GM19452 (cell line): ENCODE results near the gene OSBPL8.
"Not testable (repeated sequence)": the region's sequence is repeated elsewhere in the genome, so short reads cannot be mapped to it uniquely, and the experiment has no call there.

ENCODE experiments used
- ATAC-seq: cut with Tn5 transposase; IDR thresholded peaks from one replicate; pipeline ENCODE4 v1.9.1; 2021; ENCODE audit not compliant: unreplicated experiment

OSBPL8 gene

DNA sequence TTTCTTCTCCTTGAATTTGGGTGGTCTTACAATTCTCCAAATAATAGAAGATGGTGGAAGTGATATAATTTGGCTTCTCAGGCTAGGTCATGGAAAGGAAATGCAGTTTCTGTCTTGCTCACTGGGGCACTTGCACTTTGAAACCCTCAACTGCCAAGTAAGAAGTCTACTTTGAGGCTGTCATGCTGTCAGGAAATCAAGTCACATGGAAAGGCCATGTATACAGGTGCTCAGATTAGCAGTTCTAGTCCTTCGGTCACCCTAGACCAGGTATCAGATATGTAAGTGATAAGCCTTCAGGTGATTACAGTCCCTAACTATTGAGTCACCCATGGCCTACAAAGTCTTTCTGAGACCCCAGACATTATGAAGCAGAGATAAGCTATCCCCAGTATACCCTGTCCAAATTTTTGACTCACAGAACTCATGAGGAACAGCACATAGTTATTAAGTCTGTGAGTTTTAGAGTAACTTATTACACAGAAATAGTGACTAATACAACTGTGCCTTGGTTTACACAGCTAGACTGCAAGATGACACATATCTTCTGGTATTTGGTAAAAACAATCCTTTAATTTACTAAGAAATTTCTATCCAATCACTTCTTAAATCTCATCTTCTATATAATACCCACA lies 185.1 kb downstream of the OSBPL8 start:
- ATAC-seq = no peak

DNA sequence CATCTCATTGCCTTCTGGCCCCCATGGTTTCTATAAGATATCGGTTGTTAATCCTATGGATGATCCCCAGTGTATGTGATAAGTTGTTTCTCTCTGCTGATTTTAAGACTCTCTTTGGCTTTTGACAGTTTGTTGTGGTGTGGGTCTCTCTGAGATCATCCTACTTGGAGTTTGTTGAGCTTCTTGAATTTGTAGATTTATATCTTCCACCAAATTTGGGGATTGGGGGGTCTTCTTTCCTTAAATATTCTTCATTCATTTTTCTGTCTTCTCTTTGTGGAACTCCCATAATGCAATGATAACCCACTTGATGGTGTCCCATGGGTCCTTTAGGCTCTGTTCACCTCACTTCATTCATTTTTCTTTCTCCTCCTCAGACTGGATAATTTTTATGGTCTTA lies 191.3 kb downstream of the OSBPL8 start:
- no peak for ATAC-seq

DNA sequence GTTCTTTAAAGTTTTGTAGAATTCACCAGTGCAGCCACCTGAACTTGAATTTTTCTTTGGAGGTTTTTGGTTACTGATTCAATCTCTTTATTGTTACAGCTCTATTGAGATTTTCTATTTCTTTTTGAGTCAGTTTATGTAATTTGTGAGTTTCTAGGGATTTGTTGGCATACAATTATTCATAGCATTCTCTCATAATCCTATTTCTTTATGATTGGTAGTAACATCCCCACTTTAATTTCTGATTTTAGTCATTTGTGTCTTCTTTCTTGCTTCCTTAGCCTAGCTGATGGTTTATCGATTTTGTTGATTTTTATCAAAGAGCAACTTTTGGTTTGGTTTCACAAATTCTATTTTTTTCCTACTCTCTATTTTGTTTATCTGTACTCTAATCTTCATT lies 193.4 kb downstream of the OSBPL8 start:
- no peak for ATAC-seq

DNA sequence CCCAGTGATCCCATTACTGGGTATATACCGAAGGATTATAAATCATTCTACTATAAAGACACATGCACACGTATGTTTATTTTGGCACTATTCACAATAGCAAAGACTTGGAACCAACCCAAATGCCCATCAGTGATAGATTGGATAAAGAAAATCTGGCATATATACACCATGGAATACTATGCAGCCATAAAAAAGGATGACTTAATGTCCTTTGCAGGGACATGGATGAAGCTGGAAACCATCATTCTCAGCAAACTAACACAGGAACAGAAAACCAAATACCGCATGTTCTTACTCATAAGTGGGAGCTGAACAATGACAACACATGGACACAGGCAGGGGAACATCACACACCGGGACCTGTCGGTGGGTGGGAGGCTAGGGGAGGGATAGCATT lies 195.4 kb downstream of the OSBPL8 start:
- ATAC-seq = not testable (repeated sequence)

DNA sequence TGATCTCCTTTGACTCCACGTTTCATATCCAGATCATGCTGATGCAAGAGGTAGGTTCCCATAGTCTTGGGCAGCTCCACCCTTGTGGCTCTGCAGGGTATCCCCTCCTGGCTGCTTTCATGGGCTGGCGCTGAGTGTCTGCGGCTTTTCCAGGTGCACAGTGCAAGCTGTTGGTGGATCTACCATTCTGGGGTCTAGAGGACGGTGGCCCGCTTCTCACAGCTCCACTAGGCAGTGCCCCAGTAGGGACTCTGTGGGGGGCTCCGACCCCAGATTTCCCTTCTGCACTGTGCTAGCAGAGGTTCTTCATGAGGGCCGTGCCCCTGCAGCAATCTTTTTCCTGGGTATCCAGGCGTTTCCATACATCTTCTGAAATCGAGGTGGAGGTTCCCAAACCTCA lies 199.3 kb downstream of the OSBPL8 start:
- ATAC-seq = no peak

DNA sequence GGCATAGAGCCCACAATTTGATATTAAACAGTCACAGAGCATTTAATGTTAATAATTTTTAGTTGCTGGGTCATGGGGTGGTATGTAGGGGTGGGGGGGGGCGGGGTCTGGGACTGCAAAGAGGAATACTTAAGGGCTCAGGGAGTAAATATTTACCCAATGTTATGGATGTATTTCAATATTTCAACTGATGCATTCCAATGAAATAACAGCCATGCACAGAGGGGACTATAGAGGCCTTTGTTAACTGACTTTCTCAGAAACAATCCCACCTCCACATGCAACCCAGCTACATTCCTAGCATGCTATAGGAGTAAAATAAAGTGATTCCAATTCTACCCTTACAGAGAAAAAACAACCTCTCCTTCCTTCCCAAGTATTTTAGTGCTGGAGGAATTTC lies 203.5 kb downstream of the OSBPL8 start:
- no peak for ATAC-seq

DNA sequence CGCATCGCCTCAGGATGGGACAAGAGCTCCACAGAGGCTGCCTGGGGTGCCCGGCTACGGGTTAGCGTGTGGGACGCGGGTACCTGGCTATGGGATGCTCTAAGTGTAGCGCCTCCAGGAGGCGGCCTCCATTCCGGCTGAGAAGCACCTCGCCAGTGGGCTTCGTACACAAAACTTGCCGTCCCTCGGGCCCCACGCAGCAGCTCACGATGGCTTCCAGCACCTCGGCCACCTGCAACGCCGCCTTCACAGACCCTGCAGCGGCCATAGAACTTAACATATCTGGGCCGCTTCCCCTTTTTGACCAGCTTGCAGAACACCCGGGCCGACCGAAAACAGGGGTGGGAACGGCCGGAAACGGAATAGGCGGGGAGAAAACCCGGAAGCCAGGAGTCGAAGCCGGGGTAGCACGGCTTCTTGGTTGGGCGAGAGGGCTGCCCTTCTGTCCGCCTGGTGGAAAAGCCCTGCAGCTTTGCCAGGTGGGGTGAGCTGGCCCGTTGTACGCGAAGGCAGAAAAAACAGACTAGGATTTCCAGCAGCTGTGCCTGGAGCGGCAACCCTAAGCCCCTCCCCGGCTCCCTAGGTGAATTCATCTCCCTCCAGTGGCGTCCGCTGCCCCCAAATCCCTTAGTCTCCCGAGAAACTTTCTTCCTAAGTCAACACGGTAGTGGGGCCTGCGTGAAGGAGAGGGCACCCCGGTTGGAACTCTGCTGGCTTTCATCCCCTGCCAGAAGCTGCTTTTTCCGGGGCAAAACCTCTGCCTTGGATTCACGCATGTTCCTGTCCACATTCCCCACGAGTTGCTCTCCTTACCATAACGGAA lies 211.3 kb downstream of the OSBPL8 start, which contains the start of gene BBS10:
TSS of gene BBS10 (minus strand) at position 337 of the 823 bp plus-strand sequence. CDS start at position 280, 57 bp downstream.
- ATAC-seq = peak; percentile 98

DNA sequence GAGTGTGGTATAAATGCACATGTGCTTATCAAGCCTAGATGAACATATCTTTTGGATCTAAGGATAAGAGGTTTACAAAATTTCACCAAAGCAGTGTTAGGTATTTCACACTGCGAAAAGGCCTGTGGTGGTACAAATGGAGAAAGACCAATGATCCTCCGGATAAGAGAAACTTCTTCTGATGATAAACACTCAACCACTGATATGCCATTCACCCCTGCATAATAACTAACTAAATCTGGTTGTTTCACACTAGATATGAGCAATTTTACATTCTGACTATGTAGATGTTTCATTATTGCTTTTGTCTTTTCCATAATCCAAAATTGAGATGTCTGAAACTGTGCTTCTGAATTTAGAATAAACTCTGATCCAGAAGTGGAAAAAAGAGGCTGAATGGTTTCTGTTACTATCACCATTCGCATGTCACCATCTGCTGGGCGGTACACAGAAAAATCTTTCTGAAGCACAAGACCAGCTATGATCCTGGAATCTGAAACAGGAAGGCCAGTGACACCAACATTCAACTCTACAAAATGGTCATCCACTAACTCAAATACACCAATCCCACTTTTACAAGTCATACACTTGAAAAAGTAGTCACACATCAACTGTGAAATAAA lies 212.7 kb downstream of the OSBPL8 start:
- no peak for ATAC-seq

DNA sequence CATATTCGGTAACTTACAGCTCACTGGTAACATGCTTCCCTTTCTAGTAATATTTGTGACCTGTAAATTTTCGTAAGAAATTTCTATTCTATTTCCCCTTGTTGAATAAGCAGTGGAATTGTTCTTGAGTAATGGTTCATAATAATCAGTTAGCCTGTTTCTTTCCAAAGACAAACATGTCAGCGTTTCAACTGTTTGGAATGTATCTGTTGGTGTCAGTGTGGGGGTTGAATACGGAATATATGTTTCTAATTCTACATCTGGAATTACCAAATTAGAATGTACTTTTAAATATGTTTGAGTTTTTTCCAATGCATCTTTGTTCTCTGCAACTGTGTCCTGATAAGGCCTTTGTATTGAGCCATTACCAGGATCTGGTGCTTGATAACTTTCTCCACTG lies 213.3 kb downstream of the OSBPL8 start:
- ATAC-seq = no peak

DNA sequence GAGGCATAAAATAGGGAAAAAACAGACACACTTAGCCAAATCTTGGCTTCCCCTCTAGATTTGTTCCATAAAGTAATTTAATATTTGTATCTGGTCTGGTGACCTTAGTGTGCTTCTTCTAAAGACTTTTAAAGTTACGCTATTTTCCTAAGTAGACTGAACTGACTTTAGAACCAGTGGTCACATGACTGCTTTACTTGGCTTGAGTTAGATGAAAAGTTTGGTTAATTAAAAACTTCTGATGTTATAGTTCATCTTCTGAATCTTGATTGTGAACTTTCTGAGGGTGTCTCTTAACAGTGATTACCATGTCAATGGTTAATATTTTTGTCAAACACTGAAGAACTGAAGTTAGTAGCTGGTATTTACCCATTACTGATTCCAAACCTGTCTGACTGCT lies 214.0 kb downstream of the OSBPL8 start:
- ATAC-seq = no peak

DNA sequence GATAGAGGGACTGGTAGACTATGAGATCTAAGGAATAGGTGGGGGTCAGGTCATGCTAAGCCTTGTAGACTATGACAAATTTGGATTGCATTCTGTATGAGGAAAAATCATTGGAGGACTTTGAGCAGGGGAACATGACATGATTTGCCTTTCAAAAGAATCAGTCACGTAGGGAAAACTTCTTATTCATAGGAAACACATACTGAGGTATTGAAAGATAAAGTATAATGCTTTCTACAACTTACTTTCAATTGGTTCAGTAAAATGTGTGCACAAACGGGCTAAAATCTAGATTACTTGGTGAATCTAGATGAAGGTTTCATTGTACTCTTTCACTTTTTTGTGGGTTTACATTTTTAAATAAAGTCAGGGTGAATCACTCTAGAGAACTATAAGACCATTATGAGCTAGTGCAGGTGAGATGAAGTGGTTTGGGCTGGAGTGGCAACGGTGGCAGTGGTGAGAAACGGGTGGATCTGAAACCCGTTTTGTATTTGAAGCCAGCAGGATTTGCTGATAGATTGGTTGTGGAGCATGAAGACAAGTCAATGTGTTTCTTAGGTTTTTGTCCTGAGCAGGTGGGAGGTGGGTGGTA lies 218.0 kb downstream of the OSBPL8 start:
- ATAC-seq = no peak

DNA sequence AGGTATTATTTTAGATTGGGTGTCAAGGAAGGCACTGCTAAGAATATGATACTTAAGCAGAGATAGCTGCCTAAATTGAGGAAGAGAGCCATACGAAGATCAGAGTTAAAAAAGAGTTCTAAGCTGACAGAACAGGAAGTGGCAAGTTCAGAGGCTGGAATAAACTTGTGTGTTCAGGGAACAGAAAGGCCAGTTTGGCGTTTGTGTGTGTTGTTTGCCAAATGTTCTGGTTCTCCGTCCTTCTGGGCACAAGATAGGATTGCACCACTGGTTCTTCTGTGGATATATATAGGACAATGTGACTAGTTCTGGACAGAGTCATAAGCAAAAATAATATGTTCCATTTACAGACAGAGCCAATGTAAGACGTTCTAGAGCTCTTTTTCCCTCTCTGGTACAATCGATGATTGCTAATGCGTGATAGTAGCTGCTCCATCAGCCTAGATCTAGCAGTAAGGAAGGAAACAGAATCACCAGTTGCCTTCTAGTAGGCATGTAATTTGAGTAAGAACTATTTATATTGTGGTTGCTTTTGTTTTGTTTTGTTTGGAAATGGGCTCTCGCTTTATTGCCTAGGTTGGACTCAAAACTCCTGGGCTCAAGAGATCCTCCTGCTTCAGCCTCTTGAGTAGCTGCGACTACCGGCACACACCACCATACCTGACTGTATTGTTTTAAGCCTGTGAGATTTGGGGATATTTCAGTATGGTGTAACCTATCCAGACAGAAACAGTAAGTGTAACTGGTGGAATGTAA lies 218.7 kb downstream of the OSBPL8 start:
- ATAC-seq = no peak

DNA sequence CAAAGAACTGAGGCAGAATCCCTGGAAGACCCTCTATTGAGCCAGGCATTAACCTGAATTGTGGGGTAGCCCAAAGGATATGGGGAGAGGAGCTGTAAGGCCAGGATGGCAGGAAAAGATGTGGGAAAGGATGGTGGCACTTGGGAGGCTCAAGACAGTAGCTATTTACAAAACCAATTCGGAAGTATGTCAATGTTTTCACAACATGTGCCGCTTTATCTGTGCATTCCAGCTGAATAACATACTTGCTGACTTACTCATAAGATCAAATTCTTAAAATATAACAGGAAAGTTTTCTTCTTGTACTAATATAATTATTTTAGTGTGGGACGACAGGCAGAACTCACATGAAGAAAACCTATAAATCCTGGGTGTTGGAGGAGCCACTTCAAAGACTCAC lies 222.0 kb downstream of the OSBPL8 start:
- no peak for ATAC-seq

DNA sequence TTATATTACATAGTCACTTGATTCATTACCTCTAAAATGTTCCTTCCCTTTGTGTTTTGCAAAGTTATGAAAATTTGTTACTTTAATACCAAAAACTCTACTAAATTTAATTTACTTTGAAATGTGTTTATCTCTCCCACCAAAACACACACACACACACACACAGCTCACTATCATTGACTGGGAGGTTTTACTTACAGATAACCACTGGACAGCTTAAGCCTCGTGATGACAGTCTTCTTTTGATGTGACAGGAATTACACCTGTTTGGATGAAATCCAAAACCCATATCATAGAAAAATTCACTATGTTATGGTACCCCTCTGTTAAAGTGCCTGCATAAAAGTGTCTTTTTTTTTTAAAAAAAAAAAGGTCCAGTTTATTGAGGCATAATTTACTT lies 227.0 kb downstream of the OSBPL8 start:
- ATAC-seq = no peak

DNA sequence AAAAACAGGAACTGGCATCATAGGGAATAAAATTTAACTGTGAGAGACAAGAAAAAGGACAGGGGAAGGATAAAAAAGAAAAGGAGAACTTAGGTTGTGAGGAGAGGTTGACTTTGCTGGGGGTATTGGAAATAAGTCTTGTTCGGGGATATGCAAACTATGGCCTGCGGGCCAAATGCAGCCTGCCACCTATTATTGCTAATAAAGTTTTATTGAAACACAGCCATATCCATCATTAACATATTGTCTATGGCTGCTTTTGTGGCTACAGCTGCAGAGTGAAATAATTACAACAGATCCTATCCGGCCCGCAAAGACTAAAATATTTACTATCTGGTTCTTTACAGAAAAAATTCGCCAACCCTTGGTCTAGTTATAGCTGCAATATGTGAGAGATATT lies 230.0 kb downstream of the OSBPL8 start:
- no peak for ATAC-seq

DNA sequence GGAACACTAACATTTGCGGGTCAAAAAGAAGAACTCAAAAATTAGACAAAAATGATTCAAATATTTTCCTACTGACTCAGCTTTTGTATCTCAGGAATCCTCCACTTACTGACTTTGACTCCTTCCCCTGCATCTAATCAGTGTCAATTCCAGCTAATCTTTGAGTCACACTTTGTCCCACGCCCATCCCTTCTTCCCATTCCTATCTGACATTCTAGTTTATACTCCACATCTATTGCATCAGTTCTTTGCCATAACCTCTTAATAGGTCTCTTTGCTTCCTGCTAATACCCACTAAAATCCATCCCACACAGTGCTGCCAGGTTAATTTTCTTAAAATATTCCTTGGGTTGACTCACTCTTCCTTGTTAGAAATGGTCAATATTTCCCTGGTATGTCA lies 230.4 kb downstream of the OSBPL8 start:
- ATAC-seq = no peak

DNA sequence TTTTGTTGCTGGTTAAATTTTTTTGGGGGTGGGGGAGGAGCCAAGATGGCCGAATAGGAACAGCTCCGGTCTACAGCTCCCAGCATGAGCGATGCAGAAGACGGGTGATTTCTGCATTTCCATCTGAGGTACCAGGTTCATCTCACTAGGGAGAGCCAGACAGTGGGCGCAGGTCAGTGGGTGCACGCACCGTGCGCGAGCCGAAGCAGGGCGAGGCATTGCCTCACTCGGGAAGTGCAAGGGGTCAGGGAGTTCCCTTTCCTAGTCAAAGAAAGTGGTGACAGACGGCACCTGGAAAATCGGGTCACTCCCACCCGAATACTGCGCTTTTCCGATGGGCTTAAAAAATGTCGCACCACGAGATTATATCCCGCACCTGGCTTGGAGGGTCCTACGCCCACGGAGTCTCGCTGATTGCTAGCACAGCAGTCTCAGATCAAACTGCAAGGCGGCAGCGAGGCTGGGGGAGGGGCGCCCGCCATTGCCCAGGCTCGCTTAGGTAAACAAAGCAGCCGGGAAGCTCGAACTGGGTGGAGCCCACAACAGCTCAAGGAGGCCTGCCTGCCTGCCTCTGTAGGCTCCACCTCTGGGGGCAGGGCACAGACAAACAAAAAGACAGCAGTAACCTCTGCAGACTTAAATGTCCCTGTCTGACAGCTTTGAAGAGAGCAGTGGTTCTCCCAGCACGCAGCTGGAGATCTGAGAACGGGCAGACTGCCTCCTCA lies 239.8 kb downstream of the OSBPL8 start:
- ATAC-seq = not testable (repeated sequence)

DNA sequence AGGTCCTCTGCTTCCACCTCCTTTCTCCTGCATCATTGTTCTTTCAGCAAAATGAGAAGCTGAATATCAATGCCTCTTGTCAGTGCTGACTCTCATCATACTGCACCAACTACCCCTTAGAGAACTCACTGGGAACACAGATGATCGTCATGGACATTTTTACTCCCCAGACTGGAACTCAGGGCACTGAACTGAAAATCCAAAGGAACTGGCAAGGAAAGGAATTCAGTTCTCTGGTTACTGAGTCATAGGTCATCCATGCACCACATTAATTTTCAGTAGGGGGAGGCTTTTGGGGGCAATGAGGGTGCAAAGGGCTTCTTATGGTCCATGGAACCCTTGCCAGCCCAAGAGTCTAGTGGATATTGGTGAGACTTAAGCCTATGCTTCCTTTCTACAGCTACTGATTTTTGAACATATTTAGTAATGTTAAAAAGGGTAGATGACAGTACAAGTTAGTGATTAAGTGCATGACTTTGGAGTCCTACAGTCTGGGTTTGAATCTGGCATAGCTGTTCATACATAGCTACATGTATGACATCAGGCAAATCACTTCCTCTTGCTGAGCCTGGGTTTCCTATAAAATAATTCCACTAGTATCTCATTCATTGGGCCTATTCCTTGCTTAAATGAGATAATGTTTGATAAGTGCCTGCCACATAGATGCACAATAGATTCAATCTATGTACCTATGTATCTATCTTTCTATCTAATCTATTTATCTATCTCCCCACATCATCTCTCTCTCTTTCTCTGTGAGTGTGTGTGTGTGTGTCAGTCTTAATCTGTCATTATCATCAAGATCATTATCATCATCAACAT lies 240.6 kb downstream of the OSBPL8 start:
- no peak for ATAC-seq

DNA sequence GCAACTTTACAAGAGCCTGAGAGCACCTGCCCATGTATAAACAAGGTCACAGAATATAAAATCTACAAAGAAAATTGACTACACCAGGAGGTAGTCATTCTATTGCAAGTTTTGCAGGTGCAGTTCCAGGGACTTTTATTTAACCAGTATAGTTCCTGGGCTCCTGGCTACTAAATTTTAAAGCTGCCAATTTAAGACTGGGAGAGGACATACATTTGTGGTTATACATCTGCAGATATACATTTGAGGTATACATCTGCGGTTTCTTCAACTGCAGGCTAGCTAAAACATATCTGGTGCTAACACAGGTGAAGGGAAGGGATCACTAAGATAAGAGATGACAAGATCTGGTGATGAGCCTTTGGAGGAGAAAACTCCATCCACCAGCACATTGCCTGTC lies 241.6 kb downstream of the OSBPL8 start:
- ATAC-seq = no peak
